ENCODE measurements around the gene TMEM63A.

DNA sequence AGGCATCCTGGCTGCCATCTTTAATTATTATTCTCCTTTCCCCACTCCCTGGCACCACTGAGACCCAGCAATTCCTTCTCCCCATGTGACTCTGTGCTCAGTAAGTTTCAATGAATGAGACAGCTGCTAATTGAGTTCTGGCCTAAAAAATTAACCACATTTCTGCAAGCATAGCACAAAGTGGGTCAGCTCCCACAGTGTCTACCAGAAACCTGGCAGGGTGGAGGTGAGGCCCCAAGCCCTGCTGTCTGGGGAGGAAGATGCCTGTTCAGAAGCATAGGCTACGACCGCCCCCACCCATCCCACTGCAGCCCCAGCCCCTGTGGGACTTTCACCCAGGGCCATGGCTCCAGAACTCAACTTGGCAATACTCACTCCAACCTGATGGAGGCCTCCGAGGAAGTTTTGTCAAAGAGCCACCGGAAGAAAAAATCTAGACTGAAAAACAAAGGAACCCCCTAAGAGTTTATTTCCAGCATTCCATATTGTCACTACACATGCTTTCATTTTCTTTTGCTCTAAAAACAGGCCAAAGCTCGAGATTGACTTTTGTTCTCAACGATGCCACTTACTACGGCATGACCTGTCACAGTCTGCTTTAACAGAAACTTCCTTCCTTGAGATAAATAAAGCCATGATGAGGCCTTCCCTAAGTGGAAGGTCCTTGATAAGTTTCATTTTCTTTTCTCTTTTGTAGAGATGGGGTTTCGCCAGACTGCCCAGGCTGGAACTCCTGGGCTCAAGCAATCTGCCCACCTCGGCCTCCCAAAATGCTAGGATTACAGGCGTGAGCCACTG lies 26.5 kb downstream of the TMEM63A start:
- TF ChIP-seq CTCF (conservative IDR thresholded peaks at IDR 0.05) (no peak), ZFX (IDR thresholded peaks at IDR 0.05) (no peak)
